Astrocyte (in vitro differentiated cells and primary cell): ENCODE measurements around the gene LOXL4. TPM values are rescaled to one million over a fixed set of nuclear protein-coding genes. Genes with fewer than 3 reads are reported as not detected.

ENCODE experiments used
- DNase-seq: peaks from one replicate; pipeline ENCODE4 v3.0.0-alpha.2; 2010; ENCODE audit warnings: low read depth
- FAIRE-seq: peaks from 2 replicates; lab custom pipeline; 2011; peaks lifted over from hg19 to GRCh38; lab: Jason Lieb, UNC
- H2AFZ ChIP-seq: 2 replicates; pipeline ENCODE4 v1.6.0; 2012; ENCODE audit warnings: low read depth, low read length, inconsistent platforms
- H3K27ac ChIP-seq: 2 replicates; pipeline ENCODE4 v1.5.1; 2011; ENCODE audit warnings: low read depth, low read length, inconsistent platforms
- H3K27me3 ChIP-seq: 2 replicates; pipeline ENCODE4 v1.6.0; 2011; ENCODE audit warnings: low read length, inconsistent platforms; ENCODE audit not compliant: insufficient read depth
- H3K36me3 ChIP-seq: 2 replicates; pipeline ENCODE4 v1.5.1; 2011; ENCODE audit warnings: low read length, inconsistent platforms; ENCODE audit not compliant: insufficient read depth
- H3K4me1 ChIP-seq: 2 replicates; pipeline ENCODE4 v1.5.1; 2011; ENCODE audit warnings: low read length, inconsistent platforms; ENCODE audit not compliant: insufficient read depth
- H3K4me2 ChIP-seq: 2 replicates; pipeline ENCODE4 v1.6.0; 2012; ENCODE audit warnings: low read length, inconsistent platforms
- H3K4me3 ChIP-seq: 2 replicates; pipeline ENCODE4 v1.5.1; 2011; ENCODE audit warnings: low read depth, mild to moderate bottlenecking, low read length, inconsistent platforms; ENCODE audit not compliant: insufficient read depth
- H3K79me2 ChIP-seq: 2 replicates; pipeline ENCODE4 v1.6.0; 2012; ENCODE audit warnings: mild to moderate bottlenecking, low read length, inconsistent platforms; ENCODE audit not compliant: insufficient read depth
- H3K9ac ChIP-seq: 2 replicates; pipeline ENCODE4 v1.6.0; 2012; ENCODE audit warnings: mild to moderate bottlenecking, low read length, inconsistent platforms
- H3K9me3 ChIP-seq: 2 replicates; pipeline ENCODE4 v1.5.1; 2012; ENCODE audit warnings: low read depth, mild to moderate bottlenecking, low read length, inconsistent platforms; ENCODE audit not compliant: insufficient read depth
- H4K20me1 ChIP-seq: 2 replicates; pipeline ENCODE4 v1.6.0; 2012; ENCODE audit warnings: low read length, inconsistent platforms; ENCODE audit not compliant: insufficient read depth
- H3K27ac Mint-ChIP-seq: one replicate; pipeline ENCODE4 v1.8.0; 2021; ENCODE audit warnings: mild to moderate bottlenecking, mixed read lengths; ENCODE audit not compliant: unreplicated experiment
- H3K27me3 Mint-ChIP-seq: one replicate; pipeline ENCODE4 v1.8.0; 2021; ENCODE audit warnings: low read depth, mixed read lengths; ENCODE audit not compliant: unreplicated experiment
- H3K36me3 Mint-ChIP-seq: one replicate; pipeline ENCODE4 v1.8.0; 2021; ENCODE audit warnings: low read depth, mixed read lengths; ENCODE audit not compliant: unreplicated experiment
- H3K4me1 Mint-ChIP-seq: one replicate; pipeline ENCODE4 v1.8.0; 2021; ENCODE audit warnings: low read depth, mixed read lengths; ENCODE audit not compliant: unreplicated experiment
- H3K4me3 Mint-ChIP-seq: one replicate; pipeline ENCODE4 v1.8.0; 2021; ENCODE audit warnings: mild to moderate bottlenecking, moderate library complexity, mixed read lengths; ENCODE audit not compliant: unreplicated experiment
- H3K9me3 Mint-ChIP-seq: one replicate; pipeline ENCODE4 v1.8.0; 2021; ENCODE audit warnings: mild to moderate bottlenecking, mixed read lengths; ENCODE audit not compliant: unreplicated experiment
- CTCF ChIP-seq: IDR thresholded peaks from 2 replicates; pipeline ENCODE4 v1.5.1; 2011; ENCODE audit warnings: low read depth, mild to moderate bottlenecking, inconsistent platforms, low read length, moderate library complexity; ENCODE audit not compliant: insufficient read depth
- EZH2 ChIP-seq: IDR thresholded peaks from 2 replicates; pipeline ENCODE4 v1.6.1; 2012; ENCODE audit warnings: mild to moderate bottlenecking, low read length, inconsistent platforms; ENCODE audit not compliant: insufficient read depth
- total RNA-seq: library from RNA; stranded (reverse); gene quantifications from 2 replicates; pipeline ENCODE4 v1.2.1, GENCODE V29; 2021

Gene LOXL4
- total RNA-seq, 1 donor from 2014 or later: 26.6 TPM

GRCh38 chr10:98287321-98287720 lies 19.3 kb upstream of the LOXL4 start:
- Histone ChIP-seq H3K4me3 (no peak overlapping the region), H3K79me2 (no peaks in the 10 kb centered on the region), H3K36me3 (no peaks in the 10 kb centered on the region), H2AFZ (no peak overlapping the region), H3K4me2 (no peak overlapping the region), H3K4me1 (no peaks in the 10 kb centered on the region), H4K20me1 (no peaks in the 10 kb centered on the region), H3K27ac (no peak overlapping the region), H3K9me3 (peaks cover 2% of the 10 kb centered on the region), H3K27me3 (peaks cover 14% of the 10 kb centered on the region), H3K9ac (no peak overlapping the region)
- FAIRE-seq (no peak), DNase-seq (no peak)
- peaks cover 3% of the 10 kb centered on the region for H3K9me3 Mint-ChIP-seq
- H3K27me3 Mint-ChIP-seq: peaks cover 33% of the 10 kb centered on the region
- H3K36me3 Mint-ChIP-seq: no peaks in the 10 kb centered on the region
- no peak overlapping the region for H3K4me3 Mint-ChIP-seq
- H3K4me1 Mint-ChIP-seq: no peaks in the 10 kb centered on the region
- no peak for TF ChIP-seq CTCF
- no peak for TF ChIP-seq EZH2
- no peak overlapping the region for H3K27ac Mint-ChIP-seq

DNA sequence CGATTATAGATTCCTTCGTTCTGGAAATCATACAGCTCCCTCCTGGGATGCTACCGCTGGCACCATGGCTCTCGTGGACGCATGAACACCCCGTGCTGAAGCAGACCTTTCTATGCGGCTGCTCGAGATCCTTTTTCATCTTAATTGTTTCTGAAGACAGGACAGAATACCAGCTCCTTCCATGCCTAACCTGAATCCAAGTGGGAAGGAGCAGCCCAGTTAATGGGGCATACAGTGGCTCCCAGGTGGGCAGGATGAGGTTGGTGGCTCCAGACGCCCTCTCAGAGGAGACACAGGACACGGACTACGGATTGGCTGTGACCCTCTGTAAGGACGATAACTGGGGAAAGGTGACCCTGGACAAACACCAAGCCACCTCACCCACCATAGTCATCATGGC lies 18.4 kb upstream of the LOXL4 start:
- H3K36me3 ChIP-seq: no peaks in the 10 kb centered on the region
- no peaks in the 10 kb centered on the region for H3K36me3 Mint-ChIP-seq
- no peaks in the 10 kb centered on the region for H3K4me1 ChIP-seq
- H3K79me2 ChIP-seq: no peaks in the 10 kb centered on the region
- H3K4me2 ChIP-seq: no peak overlapping the region
- no peak overlapping the region for H2AFZ ChIP-seq
- no peak overlapping the region for H3K4me3 ChIP-seq
- peaks cover 2% of the 10 kb centered on the region for H3K9me3 ChIP-seq
- DNase-seq (no peak), FAIRE-seq (no peak)
- H3K9me3 Mint-ChIP-seq: peaks cover 10% of the 10 kb centered on the region
- no peak overlapping the region for H3K27ac ChIP-seq
- peaks cover 9% of the 10 kb centered on the region for H3K27me3 ChIP-seq
- peaks cover 24% of the 10 kb centered on the region for H3K27me3 Mint-ChIP-seq
- no peaks in the 10 kb centered on the region for H4K20me1 ChIP-seq
- H3K27ac Mint-ChIP-seq: no peak overlapping the region
- H3K9ac ChIP-seq: no peak overlapping the region
- no peak for TF ChIP-seq EZH2
- no peak for TF ChIP-seq CTCF
- no peak overlapping the region for H3K4me3 Mint-ChIP-seq
- H3K4me1 Mint-ChIP-seq: no peaks in the 10 kb centered on the region

DNA sequence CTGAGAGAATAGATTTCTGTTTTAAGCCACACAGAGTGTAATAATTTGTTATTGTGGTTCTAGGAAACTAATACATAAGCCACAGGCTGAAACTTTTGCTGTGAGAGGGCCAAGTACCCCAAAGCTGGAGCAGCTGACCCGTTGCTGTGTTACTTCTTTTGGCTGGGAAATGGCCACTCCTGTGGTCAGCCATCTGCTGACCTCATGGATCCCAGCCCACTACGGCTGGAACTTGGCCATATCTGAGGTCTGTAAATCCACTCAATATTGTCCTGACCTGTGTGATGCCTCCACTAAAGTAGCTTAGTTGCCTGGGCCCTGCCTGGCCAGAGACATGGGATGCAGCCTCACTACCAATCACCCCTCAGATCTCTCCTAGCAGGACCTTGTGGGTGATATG lies 17.4 kb upstream of the LOXL4 start:
- H3K79me2 ChIP-seq: no peaks in the 10 kb centered on the region
- H3K9ac ChIP-seq: no peak overlapping the region
- H3K4me3 Mint-ChIP-seq: no peak overlapping the region
- H3K4me3 ChIP-seq: no peak overlapping the region
- no peak for FAIRE-seq
- H3K4me2 ChIP-seq: no peak overlapping the region
- no peaks in the 10 kb centered on the region for H3K36me3 ChIP-seq
- TF ChIP-seq EZH2: no peak
- TF ChIP-seq CTCF: no peak
- no peak for DNase-seq
- no peaks in the 10 kb centered on the region for H3K4me1 ChIP-seq
- peaks cover 17% of the 10 kb centered on the region for H3K27me3 Mint-ChIP-seq
- no peaks in the 10 kb centered on the region for H3K4me1 Mint-ChIP-seq
- H3K9me3 Mint-ChIP-seq: peaks cover 14% of the 10 kb centered on the region
- no peak overlapping the region for H3K27ac Mint-ChIP-seq
- H2AFZ ChIP-seq: no peak overlapping the region
- H4K20me1 ChIP-seq: no peaks in the 10 kb centered on the region
- H3K36me3 Mint-ChIP-seq: no peaks in the 10 kb centered on the region
- H3K27me3 ChIP-seq: peaks cover 12% of the 10 kb centered on the region
- H3K9me3 ChIP-seq: peaks cover 2% of the 10 kb centered on the region
- H3K27ac ChIP-seq: no peak overlapping the region
